Measurements from ENCODE around the gene MTARC1.
A peak's percentile ranks its signal among the peaks of the same experiment; 100 is the strongest.

The MTARC1 gene

DNA sequence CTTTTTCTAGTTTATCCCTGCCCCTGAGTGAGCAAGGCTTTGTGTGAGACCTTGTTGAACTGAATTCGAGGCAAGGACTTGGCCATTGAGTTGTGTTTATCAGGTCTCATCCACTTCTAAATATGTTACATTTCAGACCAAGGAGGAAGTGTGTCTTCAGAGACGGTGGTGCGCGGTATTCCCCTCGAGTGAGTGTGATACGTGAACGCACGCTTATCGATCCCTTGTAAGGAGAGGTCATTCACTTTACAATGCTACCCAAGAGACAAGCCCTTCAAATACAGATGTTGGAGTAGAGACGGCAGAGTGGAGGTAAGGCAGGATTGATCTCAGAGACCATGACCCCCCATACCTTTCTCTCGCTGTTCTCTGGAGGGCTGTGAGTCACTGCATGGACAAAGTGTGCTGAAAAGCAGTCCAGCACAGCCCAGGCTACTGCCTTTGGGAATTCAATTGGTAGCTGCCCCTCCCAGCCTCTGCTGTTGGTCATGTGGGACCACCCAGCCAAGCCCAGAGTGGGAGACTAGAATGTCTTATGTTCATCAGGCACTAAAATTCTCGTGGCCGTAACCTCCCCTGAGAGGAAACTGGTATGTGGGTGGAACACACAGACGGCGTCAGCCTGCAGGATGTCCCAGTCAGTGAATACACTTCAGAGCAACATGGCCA, 16.3 kb upstream of the MTARC1 start:
- DNase-seq = no peak

GRCh38 chr1:220772846-220773245, 13.9 kb upstream of the MTARC1 start:
- DNase-seq = no peak

DNA sequence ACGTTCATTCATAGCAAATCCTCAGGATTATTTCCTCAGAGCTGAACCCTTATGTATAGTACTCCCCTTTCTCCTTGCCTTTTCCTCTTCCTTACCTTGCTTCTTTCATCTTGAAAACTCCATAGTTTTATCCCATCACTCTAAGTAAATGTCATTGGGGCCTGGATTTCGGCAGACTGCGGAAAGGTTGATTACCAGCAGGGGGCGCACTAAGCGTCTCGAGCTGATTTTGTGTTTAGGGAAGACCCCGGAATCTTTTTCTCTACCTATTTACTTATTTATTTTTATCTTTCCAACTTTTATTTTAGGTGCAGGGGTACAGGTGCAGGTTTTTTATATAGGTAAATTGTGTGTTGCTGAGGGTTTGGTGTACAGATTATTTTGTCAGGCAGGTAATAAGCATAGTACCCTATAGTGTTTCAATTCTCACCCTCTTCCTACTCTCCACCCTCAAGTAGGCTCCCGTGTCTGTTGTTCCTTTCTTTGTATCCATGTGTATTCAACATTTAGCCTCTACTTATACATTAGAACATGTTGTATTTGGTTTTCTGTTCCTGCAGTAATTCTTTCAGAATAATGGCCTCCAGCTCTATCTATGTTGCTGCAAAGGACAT, 11.4 kb upstream of the MTARC1 start:
- DNase-seq = no peak

DNA sequence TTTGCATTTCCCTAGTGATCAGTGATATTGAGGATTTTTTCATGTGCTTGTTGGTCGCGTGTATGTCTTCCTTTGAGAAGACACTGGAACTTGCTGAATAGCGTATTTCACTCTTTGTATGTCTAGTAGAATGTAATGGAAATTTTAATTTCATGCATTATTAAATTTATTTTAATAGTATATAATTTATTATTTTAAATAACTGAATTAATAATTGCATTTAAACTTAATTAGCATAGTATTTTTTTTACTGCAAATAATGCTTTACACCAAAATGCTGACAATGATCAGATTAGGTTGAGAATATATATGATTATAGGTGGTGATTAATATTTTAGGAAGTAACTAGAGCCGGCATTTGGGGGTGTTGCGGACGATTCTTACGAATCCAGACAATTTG, 10.5 kb upstream of the MTARC1 start:
- no peak for DNase-seq

GRCh38 chr1:220776720-220777326, 9.9 kb upstream of the MTARC1 start:
- DNase-seq = peak; percentile 64

DNA sequence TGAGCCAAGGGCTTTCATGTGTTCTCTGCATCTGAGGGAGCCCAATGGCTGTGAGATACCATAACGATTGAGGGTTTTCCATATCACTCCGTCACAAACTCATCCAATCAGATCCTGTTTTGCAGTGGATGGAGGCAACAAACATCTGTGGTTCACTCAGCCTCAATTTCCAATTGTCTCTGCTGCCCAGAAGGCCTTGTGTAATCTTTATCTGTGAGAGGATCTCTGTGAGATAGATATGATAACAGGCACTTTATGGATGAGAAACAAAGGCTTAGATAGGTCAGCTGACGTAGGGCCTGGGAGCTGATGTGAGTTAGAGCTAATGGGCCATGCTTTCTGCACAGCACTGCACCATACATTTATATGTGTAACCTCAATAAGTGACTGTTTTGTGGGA, 3.3 kb upstream of the MTARC1 start:
- DNase-seq = no peak

- DNase-seq = no peak
These were observed 2.0 kb upstream of the MTARC1 start for GRCh38 chr1:220784751-220785150.

GRCh38 chr1:220785166-220786056, 1.3 kb upstream of the MTARC1 start:
- no peak for DNase-seq

GRCh38 chr1:220786057-220786336, 716 bp upstream of the MTARC1 start:
- no peak for DNase-seq

DNA sequence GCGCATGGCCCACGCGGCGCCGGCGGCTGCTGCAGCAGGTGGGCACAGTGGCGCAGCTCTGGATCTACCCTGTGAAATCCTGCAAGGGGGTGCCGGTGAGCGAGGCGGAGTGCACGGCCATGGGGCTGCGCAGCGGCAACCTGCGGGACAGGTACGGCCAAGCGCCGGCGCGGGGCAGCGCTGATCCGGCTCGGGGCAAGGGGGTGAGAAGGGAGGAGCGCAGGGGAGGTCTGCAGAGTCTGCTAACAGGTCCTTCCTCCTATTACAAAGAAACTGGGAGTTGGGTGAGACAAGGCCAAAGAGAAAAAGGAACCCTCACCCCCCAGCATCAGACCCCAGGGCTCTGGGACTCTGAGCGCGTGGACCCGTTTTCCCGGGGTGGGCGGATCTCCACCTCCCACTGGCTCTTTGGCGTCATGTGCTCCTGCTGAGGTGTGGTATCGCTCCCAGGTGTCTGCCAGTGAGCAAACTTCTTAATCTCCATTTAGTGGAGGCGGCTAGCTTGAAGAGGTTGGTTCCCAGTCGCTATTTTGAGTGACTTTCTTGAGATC, 431 bp downstream of the MTARC1 start:
- peak; percentile 82 for DNase-seq

DNA sequence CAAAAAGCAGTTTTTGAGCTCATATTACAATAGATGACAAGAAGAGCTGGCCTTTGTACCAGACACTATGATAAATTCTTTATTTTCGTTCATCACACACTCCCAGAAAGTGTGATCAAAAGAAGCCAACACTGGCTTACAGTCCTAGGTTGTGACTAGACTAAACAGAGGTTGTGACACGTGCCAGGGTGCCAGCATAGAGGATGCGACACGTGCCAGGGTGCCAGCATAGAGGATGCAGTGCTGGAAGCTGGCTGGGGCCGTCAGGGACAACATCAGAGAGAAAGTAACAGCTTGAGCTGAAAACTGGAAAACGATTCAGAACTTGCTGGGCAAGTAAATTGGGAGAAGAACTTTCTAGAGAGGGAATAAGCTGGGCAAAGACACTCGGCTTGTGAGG, 2.2 kb downstream of the MTARC1 start:
- no peak for DNase-seq

DNA sequence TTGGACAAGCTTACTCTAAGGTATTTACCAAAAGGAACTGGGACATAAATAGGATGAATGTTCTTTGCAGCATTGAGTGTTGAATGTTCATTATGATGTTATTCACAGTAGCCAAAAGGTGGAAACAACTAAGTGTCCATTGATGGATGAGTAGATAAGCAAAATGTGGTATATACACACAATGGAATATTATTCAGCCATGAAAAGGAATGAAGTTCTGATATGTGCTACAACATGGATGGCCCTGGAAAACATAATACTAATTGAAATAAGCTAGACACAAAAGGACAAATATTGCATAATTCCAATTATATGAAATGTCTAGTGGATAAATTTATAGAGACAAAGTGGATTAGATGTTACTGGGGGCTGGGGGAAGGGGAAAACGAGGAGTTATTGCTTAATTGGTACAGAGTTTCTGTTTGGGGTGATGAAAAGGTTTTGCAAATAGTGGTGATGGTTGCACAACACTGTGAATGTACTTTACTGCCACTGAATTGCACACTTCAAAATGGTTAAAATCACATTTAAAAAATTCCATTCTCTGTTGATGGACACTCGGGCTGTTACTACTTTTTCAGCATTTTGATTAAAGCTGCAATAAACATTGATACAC, 2.9 kb downstream of the MTARC1 start:
- DNase-seq = no peak

GRCh38 chr1:220791285-220791684, 4.6 kb downstream of the MTARC1 start:
- peak; percentile 37 for DNase-seq

- no peak for DNase-seq
These were observed 5.2 kb downstream of the MTARC1 start for GRCh38 chr1:220791956-220792355.

DNA sequence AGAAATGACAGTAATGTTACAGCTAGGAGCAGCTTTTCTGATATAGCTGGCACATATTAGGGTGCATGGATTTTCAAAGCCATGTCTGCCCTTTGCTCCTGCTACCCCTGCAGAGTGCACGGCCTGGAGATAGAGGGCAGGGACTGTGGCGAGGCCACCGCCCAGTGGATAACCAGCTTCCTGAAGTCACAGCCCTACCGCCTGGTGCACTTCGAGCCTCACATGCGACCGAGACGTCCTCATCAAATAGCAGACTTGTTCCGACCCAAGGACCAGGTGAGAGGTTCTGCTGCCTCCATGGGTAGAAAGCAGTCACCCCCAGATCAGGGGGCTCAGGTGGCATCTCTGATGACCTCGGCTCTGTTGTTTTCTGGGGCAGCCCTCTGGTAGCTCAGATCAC, 9.8 kb downstream of the MTARC1 start:
- DNase-seq = no peak

GRCh38 chr1:220797044-220797443, 10.3 kb downstream of the MTARC1 start:
- DNase-seq = no peak

- no peak for DNase-seq
These were observed 10.8 kb downstream of the MTARC1 start for GRCh38 chr1:220797553-220797952.

- DNase-seq = no peak
These were observed 11.6 kb downstream of the MTARC1 start for GRCh38 chr1:220798338-220798737.

DNA sequence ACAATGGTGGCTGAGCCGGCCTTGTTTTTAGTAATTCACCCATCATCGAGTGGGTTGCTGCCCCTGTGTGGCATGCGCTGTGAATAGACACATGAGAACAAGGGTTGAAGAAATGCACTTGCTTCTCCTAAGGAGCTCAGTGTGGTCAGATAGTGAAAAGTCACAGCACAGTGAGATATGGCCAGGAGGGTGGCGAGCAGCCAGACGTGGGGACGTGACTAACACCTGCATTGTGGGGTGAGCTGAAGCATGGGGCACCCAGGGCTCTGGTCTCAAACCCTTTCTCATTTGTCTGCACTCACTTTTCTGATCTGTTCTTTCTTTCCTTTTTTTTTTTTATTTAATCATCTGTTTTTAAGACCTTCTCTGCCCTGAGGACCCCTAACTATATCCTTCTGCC, 13.5 kb downstream of the MTARC1 start:
- DNase-seq = no peak

DNA sequence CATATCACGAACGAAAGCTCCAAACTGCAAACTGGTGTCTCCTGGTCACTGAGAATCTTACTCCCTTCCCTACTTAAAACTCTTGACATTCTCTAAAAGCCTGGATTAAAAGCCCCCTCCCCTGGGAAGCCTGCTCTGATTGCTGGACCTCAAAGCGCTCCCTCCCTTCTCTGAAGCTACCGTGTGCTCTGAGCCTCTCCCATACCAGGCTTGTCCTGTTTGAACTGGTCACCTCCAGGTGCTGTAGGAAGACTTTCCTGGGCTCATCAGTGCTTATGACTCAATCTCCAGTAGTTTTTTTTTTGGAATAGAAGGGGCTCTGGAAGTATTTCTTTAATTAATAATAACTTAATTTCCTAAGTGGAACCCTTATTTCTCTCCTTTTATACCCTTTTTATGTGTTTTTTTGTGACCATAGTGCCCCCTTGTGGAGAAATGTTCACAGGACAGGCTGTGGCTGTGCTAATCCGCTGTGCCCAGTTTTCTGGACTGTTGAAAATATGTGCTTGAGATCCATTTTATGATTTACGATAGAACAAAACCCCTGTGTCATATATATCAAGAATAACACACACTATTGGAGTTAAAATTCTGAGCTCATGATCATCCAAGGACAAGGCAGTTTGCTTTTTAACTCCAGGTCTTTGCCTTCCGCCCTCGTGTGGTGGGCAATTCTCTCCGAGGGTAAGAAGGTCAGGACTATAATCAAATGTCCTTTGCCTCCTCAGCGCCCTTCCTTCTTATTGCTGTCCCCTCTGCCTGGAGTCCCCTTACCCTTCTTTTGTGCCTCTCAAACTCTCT, 16.9 kb downstream of the MTARC1 start:
- peak; percentile 16 for DNase-seq

GRCh38 chr1:220804202-220804586, 17.5 kb downstream of the MTARC1 start:
- no peak for DNase-seq

DNA sequence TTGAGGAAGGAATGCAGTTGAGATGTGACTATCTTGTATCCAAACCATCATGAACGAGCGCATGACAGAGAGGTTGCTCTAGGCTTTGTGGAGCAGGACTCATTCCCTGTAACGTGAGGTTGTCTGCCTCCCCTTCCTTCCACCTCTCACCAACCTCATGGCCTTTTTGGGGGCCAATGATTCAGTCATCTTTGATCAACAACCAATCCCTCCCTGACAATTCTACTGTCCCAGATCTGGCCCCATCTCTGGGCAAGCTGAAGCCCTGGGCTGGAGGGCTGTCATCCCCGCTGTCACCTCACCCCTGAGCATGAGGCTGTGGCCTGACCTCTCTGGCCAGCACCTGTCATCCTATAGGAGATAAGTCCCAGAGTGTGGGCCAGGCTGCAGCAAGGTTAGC, 19.7 kb downstream of the MTARC1 start:
- no peak for DNase-seq
